Subcutaneous adipose tissue (tissue), 4 donors: ENCODE data around the gene CRYBG3. TPM values are rescaled to one million over a fixed set of nuclear protein-coding genes. Genes with fewer than 3 reads are reported as not detected.

Experiments
- total RNA-seq, 4 donors: library from RNA; depleted of rRNA; stranded (reverse); fragments of >200 nt; gene quantifications; one replicate each; pipeline ENCODE4 v1.1.0, GENCODE V29; 2016
- TF ChIP-seq, protein P1 (sequence below): fragments of 450-650 bp; IDR thresholded peaks from one replicate; pipeline ENCODE4 v1.5.1; 2016; ENCODE audit warnings: low read depth, mild to moderate bottlenecking, control low read depth, antibody characterized with exemption, moderate library complexity

The CRYBG3 gene
- total RNA-seq, 4 donors from 2014 or later, result 42.3 to 52.0 (median 47.7) TPM

DNA sequence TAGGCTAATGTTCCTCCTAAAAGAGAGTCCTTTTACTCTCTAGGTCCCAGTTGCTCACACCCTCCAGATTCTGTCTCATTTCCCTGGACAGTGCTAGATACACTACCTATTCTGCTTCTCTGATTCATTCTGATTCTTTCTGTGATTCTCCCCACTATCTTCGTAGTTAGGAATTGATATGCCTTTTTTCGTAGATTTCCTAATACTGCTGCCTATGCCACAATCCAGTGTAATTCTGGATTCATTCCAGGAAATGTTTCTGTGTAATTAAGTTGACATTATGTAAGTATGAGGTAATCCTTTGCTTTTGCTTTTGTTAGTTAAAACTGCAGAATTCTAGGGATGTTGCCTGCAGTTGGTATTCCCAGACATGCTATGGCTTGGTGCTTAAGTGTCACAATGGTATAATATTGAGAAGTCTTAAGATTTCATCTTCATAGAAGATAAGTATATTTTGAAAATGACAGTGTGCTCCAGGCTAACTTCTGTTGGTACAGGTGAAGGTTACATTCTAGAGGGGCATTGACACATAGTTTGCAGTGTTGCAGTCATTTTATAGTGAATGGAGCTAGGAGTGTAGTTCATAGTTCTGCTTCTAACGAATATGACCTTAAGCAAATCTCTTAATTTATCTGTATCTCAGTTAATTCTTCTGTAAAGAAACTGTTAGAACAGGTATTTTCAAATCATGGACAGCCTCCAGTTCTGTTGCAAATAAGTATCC lies 96.2 kb downstream of the CRYBG3 start:
- TF ChIP-seq, protein P1, sequence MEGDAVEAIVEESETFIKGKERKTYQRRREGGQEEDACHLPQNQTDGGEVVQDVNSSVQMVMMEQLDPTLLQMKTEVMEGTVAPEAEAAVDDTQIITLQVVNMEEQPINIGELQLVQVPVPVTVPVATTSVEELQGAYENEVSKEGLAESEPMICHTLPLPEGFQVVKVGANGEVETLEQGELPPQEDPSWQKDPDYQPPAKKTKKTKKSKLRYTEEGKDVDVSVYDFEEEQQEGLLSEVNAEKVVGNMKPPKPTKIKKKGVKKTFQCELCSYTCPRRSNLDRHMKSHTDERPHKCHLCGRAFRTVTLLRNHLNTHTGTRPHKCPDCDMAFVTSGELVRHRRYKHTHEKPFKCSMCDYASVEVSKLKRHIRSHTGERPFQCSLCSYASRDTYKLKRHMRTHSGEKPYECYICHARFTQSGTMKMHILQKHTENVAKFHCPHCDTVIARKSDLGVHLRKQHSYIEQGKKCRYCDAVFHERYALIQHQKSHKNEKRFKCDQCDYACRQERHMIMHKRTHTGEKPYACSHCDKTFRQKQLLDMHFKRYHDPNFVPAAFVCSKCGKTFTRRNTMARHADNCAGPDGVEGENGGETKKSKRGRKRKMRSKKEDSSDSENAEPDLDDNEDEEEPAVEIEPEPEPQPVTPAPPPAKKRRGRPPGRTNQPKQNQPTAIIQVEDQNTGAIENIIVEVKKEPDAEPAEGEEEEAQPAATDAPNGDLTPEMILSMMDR, result no peak

DNA sequence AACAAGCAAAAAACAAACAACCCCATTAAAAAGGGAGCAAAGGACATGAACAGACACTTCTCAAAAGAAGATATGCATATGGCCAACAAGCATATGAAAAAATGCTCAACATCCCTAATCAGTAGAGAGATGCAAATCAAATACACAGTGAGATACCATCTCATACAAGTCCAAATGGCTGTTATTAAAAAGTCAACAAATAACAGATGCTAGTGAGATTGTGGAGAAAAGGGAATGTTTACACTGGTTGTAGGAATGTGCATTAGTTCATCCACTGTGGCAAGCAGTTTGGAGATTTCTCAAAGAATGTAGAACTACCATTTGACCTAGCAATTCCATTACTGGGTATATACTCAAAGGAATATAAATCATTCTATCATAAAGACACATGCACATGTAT lies 105.9 kb downstream of the CRYBG3 start:
- TF ChIP-seq, protein P1, result no peak

DNA sequence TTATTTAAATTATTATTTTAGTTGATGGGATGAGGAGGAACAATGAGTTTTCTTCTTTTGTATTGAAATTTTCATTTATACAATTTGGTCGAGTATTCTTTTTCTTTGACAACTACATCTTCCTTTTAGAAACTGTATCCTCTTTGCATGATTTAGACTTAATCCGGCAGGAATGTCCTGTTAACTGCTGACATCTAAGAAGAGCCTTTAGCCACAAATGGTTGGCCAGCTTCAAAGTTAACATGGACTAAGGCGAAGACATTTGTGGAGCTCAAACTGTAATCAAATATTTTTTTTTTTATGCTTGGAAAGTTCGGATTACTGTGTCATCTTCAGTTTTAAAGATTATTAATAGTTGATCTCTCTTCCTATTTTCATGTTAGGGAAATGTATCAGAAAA lies 107.2 kb downstream of the CRYBG3 start:
- TF ChIP-seq, protein P1, result no peak

DNA sequence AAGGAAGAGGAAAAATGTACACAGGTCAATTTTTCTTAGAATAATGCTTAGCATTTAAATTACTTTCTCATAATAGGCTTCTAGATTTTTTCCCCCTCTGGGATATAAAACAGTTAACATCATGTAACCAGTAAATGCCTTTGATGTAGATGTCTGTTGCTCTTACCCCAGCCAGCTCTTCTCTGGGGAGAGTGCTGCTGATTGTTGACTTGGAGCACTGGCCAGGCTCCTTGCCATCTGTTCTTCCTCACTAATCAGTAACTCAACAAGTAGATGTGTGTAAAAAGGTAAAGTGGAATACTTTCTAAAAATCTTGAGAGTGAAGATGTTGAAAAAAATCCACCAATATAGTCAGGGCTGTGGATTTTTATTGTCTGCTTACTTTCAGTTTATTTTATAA lies 108.2 kb downstream of the CRYBG3 start:
- TF ChIP-seq, protein P1, result no peak

DNA sequence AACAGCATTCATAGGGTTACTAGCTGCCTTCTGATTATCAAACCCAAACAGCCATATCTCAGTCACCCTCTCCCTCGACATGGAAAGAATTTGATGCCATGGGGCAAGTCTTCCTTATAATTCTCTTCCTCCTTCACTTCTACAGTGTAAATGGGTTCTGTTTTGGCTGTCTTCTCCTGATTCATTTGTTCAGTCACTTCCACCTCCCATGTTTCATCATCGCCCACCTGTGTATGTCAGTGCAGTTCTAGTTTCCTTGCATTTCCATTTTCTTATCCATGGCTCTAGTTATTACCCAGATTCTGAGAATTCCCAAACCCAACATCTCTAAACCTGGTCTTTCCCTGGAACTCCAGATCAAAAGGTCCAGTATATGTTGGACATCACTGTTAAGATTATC lies 109.4 kb downstream of the CRYBG3 start:
- TF ChIP-seq, protein P1, result no peak

DNA sequence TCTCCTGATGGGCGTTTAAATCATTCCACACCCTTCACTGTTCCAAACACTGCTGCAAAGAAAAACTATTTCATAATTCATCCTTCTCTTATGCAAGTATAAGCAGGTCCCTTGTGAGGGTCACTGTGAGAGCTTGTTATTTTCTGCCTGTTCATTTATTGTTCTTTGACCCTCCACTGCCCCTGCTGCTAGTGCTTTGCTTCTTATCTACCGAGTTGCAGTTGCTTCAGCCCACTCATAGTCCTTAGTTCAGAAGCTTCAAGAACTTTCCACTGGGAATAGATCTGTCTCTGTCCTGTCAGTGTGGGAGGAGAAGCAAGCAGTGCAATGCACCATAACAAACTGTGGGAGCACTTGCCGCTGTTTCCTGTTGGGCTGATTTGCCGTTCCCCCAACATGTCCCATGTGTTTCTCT lies 110.6 kb downstream of the CRYBG3 start:
- TF ChIP-seq, protein P1, result no peak

DNA sequence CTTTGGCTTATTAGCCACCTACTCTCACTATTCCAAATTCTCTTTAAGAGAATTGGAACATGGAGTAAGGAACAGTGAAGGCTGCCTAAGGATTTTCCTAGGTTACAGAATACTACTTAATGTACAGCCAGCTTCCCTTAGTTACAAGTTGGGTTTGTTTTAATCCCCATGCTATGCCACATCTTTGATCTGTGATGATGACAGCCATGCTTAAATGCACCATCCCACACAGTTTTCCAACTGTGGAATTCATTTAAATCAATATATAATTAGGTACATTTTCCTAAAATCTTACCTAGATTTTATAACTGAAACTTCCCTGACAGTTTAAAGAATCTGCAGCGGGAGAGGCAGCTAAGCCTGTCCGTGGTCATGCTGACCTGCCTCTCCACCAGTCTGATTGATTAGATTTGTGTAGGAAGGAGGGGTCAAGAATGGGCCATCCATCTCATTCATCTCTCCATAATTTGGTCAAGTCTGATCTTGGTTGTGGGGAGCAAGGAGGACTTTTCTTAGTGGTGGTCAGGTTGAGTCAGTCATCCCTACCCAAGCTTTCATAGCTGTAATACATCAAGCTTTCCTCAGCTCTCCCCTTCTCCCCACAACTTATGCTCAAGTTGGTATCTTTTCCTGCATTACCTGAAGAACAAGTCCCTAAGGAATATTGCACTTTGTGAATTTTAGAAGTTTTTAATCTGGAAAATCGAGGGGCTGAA lies 113.3 kb downstream of the CRYBG3 start:
- TF ChIP-seq, protein P1, result no peak
